ENCODE results near the gene ASB5. TPM values are rescaled to one million over a fixed set of nuclear protein-coding genes. Genes with fewer than 3 reads are reported as not detected.
A peak's percentile ranks its signal among the peaks of the same experiment; 100 is the strongest.

ASB5 gene
- total and polyA plus RNA-seq, 10 of the 15 experiments (the other 5 are each of a cell fraction or from before 2014, with no cell fraction given), result not detected

GRCh38 chr4:176195184-176195978, 73.6 kb downstream of the ASB5 start, which contains the start of gene SPATA4 (continued):
- TF ChIP-seq, protein P1, sequence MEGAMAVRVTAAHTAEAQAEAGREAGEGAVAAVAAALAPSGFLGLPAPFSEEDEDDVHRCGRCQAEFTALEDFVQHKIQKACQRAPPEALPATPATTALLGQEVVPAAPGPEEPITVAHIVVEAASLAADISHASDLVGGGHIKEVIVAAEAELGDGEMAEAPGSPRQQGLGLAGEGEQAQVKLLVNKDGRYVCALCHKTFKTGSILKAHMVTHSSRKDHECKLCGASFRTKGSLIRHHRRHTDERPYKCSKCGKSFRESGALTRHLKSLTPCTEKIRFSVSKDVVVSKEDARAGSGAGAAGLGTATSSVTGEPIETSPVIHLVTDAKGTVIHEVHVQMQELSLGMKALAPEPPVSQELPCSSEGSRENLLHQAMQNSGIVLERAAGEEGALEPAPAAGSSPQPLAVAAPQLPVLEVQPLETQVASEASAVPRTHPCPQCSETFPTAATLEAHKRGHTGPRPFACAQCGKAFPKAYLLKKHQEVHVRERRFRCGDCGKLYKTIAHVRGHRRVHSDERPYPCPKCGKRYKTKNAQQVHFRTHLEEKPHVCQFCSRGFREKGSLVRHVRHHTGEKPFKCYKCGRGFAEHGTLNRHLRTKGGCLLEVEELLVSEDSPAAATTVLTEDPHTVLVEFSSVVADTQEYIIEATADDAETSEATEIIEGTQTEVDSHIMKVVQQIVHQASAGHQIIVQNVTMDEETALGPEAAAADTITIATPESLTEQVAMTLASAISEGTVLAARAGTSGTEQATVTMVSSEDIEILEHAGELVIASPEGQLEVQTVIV (IDR thresholded peaks at IDR 0.05; ENCODE audit: borderline replicate concordance, partially characterized antibody), result peak; percentile 23
- TF ChIP-seq, protein P2, sequence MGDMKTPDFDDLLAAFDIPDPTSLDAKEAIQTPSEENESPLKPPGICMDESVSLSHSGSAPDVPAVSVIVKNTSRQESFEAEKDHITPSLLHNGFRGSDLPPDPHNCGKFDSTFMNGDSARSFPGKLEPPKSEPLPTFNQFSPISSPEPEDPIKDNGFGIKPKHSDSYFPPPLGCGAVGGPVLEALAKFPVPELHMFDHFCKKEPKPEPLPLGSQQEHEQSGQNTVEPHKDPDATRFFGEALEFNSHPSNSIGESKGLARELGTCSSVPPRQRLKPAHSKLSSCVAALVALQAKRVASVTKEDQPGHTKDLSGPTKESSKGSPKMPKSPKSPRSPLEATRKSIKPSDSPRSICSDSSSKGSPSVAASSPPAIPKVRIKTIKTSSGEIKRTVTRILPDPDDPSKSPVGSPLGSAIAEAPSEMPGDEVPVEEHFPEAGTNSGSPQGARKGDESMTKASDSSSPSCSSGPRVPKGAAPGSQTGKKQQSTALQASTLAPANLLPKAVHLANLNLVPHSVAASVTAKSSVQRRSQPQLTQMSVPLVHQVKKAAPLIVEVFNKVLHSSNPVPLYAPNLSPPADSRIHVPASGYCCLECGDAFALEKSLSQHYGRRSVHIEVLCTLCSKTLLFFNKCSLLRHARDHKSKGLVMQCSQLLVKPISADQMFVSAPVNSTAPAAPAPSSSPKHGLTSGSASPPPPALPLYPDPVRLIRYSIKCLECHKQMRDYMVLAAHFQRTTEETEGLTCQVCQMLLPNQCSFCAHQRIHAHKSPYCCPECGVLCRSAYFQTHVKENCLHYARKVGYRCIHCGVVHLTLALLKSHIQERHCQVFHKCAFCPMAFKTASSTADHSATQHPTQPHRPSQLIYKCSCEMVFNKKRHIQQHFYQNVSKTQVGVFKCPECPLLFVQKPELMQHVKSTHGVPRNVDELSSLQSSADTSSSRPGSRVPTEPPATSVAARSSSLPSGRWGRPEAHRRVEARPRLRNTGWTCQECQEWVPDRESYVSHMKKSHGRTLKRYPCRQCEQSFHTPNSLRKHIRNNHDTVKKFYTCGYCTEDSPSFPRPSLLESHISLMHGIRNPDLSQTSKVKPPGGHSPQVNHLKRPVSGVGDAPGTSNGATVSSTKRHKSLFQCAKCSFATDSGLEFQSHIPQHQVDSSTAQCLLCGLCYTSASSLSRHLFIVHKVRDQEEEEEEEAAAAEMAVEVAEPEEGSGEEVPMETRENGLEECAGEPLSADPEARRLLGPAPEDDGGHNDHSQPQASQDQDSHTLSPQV (IDR thresholded peaks at IDR 0.05), result no peak
- no peak for TF ChIP-seq SUPT20H (IDR thresholded peaks at IDR 0.05; ENCODE audit: borderline replicate concordance, control insufficient read depth, low read depth, low read length)
- no peak for TF ChIP-seq BCLAF1 (IDR thresholded peaks at IDR 0.05)
- 0 out of 2 replicates have a peak, but pooled peaks have one; percentile 41 for TF ChIP-seq TAF1 (IDR thresholded peaks at IDR 0.05; ENCODE audit: borderline replicate concordance, low read depth, low read length)
- no peak for TF ChIP-seq PML (IDR thresholded peaks at IDR 0.05; ENCODE audit: low read length)
- TF ChIP-seq ZNF622 (IDR thresholded peaks at IDR 0.05), result no peak
- TF ChIP-seq SMARCA5 (IDR thresholded peaks at IDR 0.05), result no peak
- TF ChIP-seq WRNIP1 (IDR thresholded peaks at IDR 0.05; ENCODE audit: borderline replicate concordance, low read depth, low read length), result no peak
- 0 out of 2 replicates have a peak, but pooled peaks have one; percentile 52 for TF ChIP-seq TCF3 (IDR thresholded peaks at IDR 0.05; ENCODE audit: borderline replicate concordance, insufficient read depth, low read depth, low read length)
- TF ChIP-seq, protein P3, sequence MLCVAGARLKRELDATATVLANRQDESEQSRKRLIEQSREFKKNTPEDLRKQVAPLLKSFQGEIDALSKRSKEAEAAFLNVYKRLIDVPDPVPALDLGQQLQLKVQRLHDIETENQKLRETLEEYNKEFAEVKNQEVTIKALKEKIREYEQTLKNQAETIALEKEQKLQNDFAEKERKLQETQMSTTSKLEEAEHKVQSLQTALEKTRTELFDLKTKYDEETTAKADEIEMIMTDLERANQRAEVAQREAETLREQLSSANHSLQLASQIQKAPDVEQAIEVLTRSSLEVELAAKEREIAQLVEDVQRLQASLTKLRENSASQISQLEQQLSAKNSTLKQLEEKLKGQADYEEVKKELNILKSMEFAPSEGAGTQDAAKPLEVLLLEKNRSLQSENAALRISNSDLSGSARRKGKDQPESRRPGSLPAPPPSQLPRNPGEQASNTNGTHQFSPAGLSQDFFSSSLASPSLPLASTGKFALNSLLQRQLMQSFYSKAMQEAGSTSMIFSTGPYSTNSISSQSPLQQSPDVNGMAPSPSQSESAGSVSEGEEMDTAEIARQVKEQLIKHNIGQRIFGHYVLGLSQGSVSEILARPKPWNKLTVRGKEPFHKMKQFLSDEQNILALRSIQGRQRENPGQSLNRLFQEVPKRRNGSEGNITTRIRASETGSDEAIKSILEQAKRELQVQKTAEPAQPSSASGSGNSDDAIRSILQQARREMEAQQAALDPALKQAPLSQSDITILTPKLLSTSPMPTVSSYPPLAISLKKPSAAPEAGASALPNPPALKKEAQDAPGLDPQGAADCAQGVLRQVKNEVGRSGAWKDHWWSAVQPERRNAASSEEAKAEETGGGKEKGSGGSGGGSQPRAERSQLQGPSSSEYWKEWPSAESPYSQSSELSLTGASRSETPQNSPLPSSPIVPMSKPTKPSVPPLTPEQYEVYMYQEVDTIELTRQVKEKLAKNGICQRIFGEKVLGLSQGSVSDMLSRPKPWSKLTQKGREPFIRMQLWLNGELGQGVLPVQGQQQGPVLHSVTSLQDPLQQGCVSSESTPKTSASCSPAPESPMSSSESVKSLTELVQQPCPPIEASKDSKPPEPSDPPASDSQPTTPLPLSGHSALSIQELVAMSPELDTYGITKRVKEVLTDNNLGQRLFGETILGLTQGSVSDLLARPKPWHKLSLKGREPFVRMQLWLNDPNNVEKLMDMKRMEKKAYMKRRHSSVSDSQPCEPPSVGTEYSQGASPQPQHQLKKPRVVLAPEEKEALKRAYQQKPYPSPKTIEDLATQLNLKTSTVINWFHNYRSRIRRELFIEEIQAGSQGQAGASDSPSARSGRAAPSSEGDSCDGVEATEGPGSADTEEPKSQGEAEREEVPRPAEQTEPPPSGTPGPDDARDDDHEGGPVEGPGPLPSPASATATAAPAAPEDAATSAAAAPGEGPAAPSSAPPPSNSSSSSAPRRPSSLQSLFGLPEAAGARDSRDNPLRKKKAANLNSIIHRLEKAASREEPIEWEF (IDR thresholded peaks at IDR 0.05; ENCODE audit: insufficient replicate concordance, low read depth, low read length), result no peak
- TF ChIP-seq NR2F1 (conservative IDR thresholded peaks at IDR 0.05), result peak; percentile 73; the same call in 1 of the 2 replicates
- TF ChIP-seq TBL1XR1 (IDR thresholded peaks at IDR 0.05; ENCODE audit: low read depth, low read length), result peak; percentile 88
